Astrocyte (in vitro differentiated cells and primary cell): ENCODE measurements around the gene SCARF1. TPM values are rescaled to one million over a fixed set of nuclear protein-coding genes. Genes with fewer than 3 reads are reported as not detected.

Source experiments
- DNase-seq: peaks from one replicate; pipeline ENCODE4 v3.0.0-alpha.2; 2010; ENCODE audit warnings: low read depth
- FAIRE-seq: peaks from 2 replicates; lab custom pipeline; 2011; peaks lifted over from hg19 to GRCh38; lab: Jason Lieb, UNC
- H2AFZ ChIP-seq: 2 replicates; pipeline ENCODE4 v1.6.0; 2012; ENCODE audit warnings: low read depth, low read length, inconsistent platforms
- H3K27ac ChIP-seq: 2 replicates; pipeline ENCODE4 v1.5.1; 2011; ENCODE audit warnings: low read depth, low read length, inconsistent platforms
- H3K27me3 ChIP-seq: 2 replicates; pipeline ENCODE4 v1.6.0; 2011; ENCODE audit warnings: low read length, inconsistent platforms; ENCODE audit not compliant: insufficient read depth
- H3K36me3 ChIP-seq: 2 replicates; pipeline ENCODE4 v1.5.1; 2011; ENCODE audit warnings: low read length, inconsistent platforms; ENCODE audit not compliant: insufficient read depth
- H3K4me1 ChIP-seq: 2 replicates; pipeline ENCODE4 v1.5.1; 2011; ENCODE audit warnings: low read length, inconsistent platforms; ENCODE audit not compliant: insufficient read depth
- H3K4me2 ChIP-seq: 2 replicates; pipeline ENCODE4 v1.6.0; 2012; ENCODE audit warnings: low read length, inconsistent platforms
- H3K4me3 ChIP-seq: 2 replicates; pipeline ENCODE4 v1.5.1; 2011; ENCODE audit warnings: low read depth, mild to moderate bottlenecking, low read length, inconsistent platforms; ENCODE audit not compliant: insufficient read depth
- H3K79me2 ChIP-seq: 2 replicates; pipeline ENCODE4 v1.6.0; 2012; ENCODE audit warnings: mild to moderate bottlenecking, low read length, inconsistent platforms; ENCODE audit not compliant: insufficient read depth
- H3K9ac ChIP-seq: 2 replicates; pipeline ENCODE4 v1.6.0; 2012; ENCODE audit warnings: mild to moderate bottlenecking, low read length, inconsistent platforms
- H3K9me3 ChIP-seq: 2 replicates; pipeline ENCODE4 v1.5.1; 2012; ENCODE audit warnings: low read depth, mild to moderate bottlenecking, low read length, inconsistent platforms; ENCODE audit not compliant: insufficient read depth
- H4K20me1 ChIP-seq: 2 replicates; pipeline ENCODE4 v1.6.0; 2012; ENCODE audit warnings: low read length, inconsistent platforms; ENCODE audit not compliant: insufficient read depth
- H3K27ac Mint-ChIP-seq: one replicate; pipeline ENCODE4 v1.8.0; 2021; ENCODE audit warnings: mild to moderate bottlenecking, mixed read lengths; ENCODE audit not compliant: unreplicated experiment
- H3K27me3 Mint-ChIP-seq: one replicate; pipeline ENCODE4 v1.8.0; 2021; ENCODE audit warnings: low read depth, mixed read lengths; ENCODE audit not compliant: unreplicated experiment
- H3K36me3 Mint-ChIP-seq: one replicate; pipeline ENCODE4 v1.8.0; 2021; ENCODE audit warnings: low read depth, mixed read lengths; ENCODE audit not compliant: unreplicated experiment
- H3K4me1 Mint-ChIP-seq: one replicate; pipeline ENCODE4 v1.8.0; 2021; ENCODE audit warnings: low read depth, mixed read lengths; ENCODE audit not compliant: unreplicated experiment
- H3K4me3 Mint-ChIP-seq: one replicate; pipeline ENCODE4 v1.8.0; 2021; ENCODE audit warnings: mild to moderate bottlenecking, moderate library complexity, mixed read lengths; ENCODE audit not compliant: unreplicated experiment
- H3K9me3 Mint-ChIP-seq: one replicate; pipeline ENCODE4 v1.8.0; 2021; ENCODE audit warnings: mild to moderate bottlenecking, mixed read lengths; ENCODE audit not compliant: unreplicated experiment
- EZH2 ChIP-seq: IDR thresholded peaks from 2 replicates; pipeline ENCODE4 v1.6.1; 2012; ENCODE audit warnings: mild to moderate bottlenecking, low read length, inconsistent platforms; ENCODE audit not compliant: insufficient read depth
- total RNA-seq: library from RNA; stranded (reverse); gene quantifications from 2 replicates; pipeline ENCODE4 v1.2.1, GENCODE V29; 2021
- TF ChIP-seq, protein P1 (sequence below): IDR thresholded peaks from 2 replicates; pipeline ENCODE4 v1.5.1; 2011; ENCODE audit warnings: low read depth, mild to moderate bottlenecking, inconsistent platforms, low read length, moderate library complexity; ENCODE audit not compliant: insufficient read depth

Gene SCARF1
- total RNA-seq, 1 donor from 2014 or later = 3.9 TPM

DNA sequence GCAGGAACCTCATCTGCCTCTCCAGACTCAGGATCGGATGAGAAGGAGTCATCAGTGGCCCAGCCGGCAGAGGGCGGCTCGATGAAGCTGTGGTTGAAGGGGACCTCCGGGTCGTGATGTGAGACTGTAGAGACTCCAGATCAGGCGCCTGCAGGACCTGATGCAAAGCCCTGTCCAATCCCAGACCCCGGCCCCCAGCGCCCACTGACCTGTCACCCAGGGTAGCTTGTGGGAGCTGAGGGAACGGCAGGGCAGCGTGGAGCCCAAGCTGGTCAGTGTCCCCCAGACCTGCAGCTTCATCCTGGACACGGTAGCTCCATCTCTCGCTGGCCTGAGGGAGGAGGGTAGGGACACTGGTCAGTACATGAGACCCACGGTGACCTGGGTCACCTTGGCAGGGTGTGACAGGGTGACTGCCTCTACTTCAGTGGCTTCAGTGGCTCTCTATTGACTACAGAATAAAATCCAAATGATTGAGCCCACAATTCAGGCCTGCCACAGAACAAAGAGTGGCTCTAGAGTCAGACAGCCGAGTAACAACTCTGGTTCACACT is 8.7 kb downstream of the SCARF1 start:
- Histone ChIP-seq H4K20me1 (no peaks in the 10 kb centered on the region), H3K4me1 (no peaks in the 10 kb centered on the region), H3K9ac (no peak overlapping the region), H3K4me3 (no peak overlapping the region), H2AFZ (no peak overlapping the region), H3K36me3 (no peaks in the 10 kb centered on the region), H3K9me3 (no peaks in the 10 kb centered on the region), H3K27me3 (no peaks in the 10 kb centered on the region), H3K4me2 (no peak overlapping the region), H3K27ac (no peak overlapping the region), H3K79me2 (no peaks in the 10 kb centered on the region)
- FAIRE-seq (no peak), DNase-seq (no peak)
- TF ChIP-seq, protein P1, sequence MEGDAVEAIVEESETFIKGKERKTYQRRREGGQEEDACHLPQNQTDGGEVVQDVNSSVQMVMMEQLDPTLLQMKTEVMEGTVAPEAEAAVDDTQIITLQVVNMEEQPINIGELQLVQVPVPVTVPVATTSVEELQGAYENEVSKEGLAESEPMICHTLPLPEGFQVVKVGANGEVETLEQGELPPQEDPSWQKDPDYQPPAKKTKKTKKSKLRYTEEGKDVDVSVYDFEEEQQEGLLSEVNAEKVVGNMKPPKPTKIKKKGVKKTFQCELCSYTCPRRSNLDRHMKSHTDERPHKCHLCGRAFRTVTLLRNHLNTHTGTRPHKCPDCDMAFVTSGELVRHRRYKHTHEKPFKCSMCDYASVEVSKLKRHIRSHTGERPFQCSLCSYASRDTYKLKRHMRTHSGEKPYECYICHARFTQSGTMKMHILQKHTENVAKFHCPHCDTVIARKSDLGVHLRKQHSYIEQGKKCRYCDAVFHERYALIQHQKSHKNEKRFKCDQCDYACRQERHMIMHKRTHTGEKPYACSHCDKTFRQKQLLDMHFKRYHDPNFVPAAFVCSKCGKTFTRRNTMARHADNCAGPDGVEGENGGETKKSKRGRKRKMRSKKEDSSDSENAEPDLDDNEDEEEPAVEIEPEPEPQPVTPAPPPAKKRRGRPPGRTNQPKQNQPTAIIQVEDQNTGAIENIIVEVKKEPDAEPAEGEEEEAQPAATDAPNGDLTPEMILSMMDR = no peak
- TF ChIP-seq EZH2 = no peak
- H3K27me3 Mint-ChIP-seq = peaks cover 4% of the 10 kb centered on the region
- H3K36me3 Mint-ChIP-seq = peaks cover 12% of the 10 kb centered on the region
- no peak overlapping the region for H3K4me3 Mint-ChIP-seq
- H3K27ac Mint-ChIP-seq = no peak overlapping the region
- H3K4me1 Mint-ChIP-seq = peaks cover 3% of the 10 kb centered on the region
- no peaks in the 10 kb centered on the region for H3K9me3 Mint-ChIP-seq

DNA sequence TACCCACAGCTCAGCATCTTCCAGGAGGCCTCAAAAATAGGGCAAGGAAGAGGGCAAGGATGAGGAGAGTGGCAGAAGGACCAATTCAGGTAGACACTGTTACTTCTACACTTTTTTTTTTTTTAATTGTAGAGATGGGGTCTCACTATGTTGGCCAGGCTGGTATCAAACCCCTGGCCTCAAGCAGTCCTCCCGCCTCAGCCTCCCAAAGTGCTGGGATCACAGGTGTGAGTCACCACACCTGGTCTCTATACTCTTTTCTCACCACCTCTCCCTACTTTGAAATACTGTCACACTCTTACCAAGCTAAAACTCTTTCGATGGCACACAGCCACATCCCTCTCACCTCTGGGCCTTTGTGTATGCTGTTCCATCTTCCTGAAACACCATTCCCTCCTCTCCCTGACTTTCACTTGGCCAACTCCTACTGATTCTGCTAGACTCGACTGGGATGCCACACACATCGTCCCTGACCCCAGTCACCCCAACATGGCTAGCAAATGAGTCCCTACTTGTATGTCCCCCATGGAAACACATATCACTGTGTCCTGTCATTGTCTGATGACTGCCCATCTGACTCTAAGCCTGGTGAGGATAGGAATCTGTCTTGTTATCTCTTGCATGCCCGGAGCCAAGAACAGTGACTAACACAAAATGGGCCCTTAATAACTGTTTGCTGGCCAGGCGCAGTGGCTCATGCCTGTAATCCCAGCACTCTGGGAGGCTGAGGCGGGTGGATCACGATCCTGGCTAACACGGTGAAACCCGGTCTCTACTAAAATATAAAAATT is 9.7 kb downstream of the SCARF1 start:
- peaks cover 2% of the 10 kb centered on the region for H3K4me1 Mint-ChIP-seq
- H3K4me3 ChIP-seq = no peak overlapping the region
- H3K4me2 ChIP-seq = no peak overlapping the region
- no peak for FAIRE-seq
- H3K27ac Mint-ChIP-seq = no peak overlapping the region
- H3K27me3 Mint-ChIP-seq = peaks cover 5% of the 10 kb centered on the region
- H3K27ac ChIP-seq = no peak overlapping the region
- no peaks in the 10 kb centered on the region for H3K9me3 Mint-ChIP-seq
- no peak overlapping the region for H3K9ac ChIP-seq
- H3K9me3 ChIP-seq = no peaks in the 10 kb centered on the region
- TF ChIP-seq EZH2 = no peak
- no peaks in the 10 kb centered on the region for H3K27me3 ChIP-seq
- peaks cover 12% of the 10 kb centered on the region for H3K36me3 Mint-ChIP-seq
- H4K20me1 ChIP-seq = no peaks in the 10 kb centered on the region
- no peaks in the 10 kb centered on the region for H3K4me1 ChIP-seq
- DNase-seq = no peak
- H3K36me3 ChIP-seq = no peaks in the 10 kb centered on the region
- H3K79me2 ChIP-seq = no peaks in the 10 kb centered on the region
- no peak overlapping the region for H3K4me3 Mint-ChIP-seq
- no peak overlapping the region for H2AFZ ChIP-seq

DNA sequence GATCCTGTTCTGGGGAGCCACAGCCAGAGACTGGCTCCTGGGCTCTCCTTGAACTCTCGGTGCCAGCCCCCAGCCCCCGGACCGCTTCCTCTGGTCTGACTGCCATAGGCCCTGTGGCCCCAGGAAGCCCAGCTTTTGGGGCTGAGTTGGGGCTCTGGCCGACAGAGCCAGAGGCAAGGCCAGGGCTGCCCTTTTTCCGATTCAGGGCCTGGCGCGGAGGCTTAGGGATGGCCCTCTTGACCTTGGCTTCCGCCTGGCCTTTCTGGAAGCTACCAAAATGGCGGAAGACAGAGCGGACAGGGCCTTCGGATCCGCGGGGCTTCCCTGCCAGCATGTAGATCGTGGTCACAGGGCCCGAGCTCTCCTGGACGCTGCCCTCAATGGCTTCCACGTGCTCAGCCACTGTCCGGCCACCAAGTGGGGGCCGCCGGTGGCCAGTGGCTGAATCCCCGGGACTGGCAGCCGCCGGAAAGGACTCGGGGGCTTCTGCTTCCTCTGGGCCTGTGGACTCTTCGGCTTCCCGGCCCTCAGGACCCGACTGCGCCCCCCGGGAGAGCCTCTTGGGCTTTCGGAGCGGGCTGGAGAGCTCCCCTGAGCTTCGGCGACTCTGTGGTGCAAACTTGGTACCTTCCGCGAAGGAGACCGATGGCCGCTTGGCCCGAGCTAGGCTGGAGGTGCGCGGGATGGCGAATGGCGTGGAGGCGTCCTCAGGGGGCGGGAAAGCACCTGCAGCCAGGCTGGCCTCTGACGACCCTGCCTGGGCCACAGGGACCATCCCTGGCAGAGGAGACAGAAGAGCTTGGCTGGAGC is 10.5 kb downstream of the SCARF1 start:
- H3K4me3 Mint-ChIP-seq = no peak overlapping the region
- no peak overlapping the region for H3K4me3 ChIP-seq
- TF ChIP-seq, protein P1 = no peak
- TF ChIP-seq EZH2 = no peak

More for the DNA sequence above, 10.5 kb downstream of the SCARF1 start:
- Histone ChIP-seq H3K79me2 (no peaks in the 10 kb centered on the region), H2AFZ (no peak overlapping the region), H3K9ac (no peak overlapping the region), H3K36me3 (no peaks in the 10 kb centered on the region), H3K4me2 (no peak overlapping the region), H3K9me3 (no peaks in the 10 kb centered on the region), H4K20me1 (no peaks in the 10 kb centered on the region), H3K4me1 (no peaks in the 10 kb centered on the region), H3K27ac (no peak overlapping the region), H3K27me3 (no peaks in the 10 kb centered on the region)
- H3K9me3 Mint-ChIP-seq = no peaks in the 10 kb centered on the region
- H3K27ac Mint-ChIP-seq = no peak overlapping the region
- peaks cover 7% of the 10 kb centered on the region for H3K27me3 Mint-ChIP-seq
- peaks cover 2% of the 10 kb centered on the region for H3K4me1 Mint-ChIP-seq
- DNase-seq = no peak
- H3K36me3 Mint-ChIP-seq = peaks cover 12% of the 10 kb centered on the region
- no peak for FAIRE-seq
